HepG2 (cell line): ENCODE data around the gene EIF4A3. TPM values are rescaled to one million over a fixed set of nuclear protein-coding genes. Genes with fewer than 3 reads are reported as not detected.

Experiments used
- ATAC-seq: fragments of 200-7000 bp; cut with Tn5 transposase; 3 replicates; pipeline ENCODE4 v1.9.1; 2020; ENCODE audit warnings: mild to moderate bottlenecking, moderate library complexity
- BruUV-seq: library from RNA; stranded (reverse); fragments of 400-500 nt; replicated peaks from 2 replicates; lab custom pipeline; 2021; lab: Mats Ljungman, UMichigan
- CTCF ChIA-PET: fragments of 300-600 bp; formaldehyde crosslinking; extraction: SDS; loops from one replicate; lab custom pipeline; 2021; ENCODE audit warnings: low total read pairs, inconsistent platforms, low intra/inter-chr PET ratio; lab: Yijun Ruan, JAX
- POLR2A ChIA-PET: fragments of 350-600 bp; sonication (Branson Sonifier 250); formaldehyde crosslinking; loops from one replicate; lab custom pipeline; 2020; ENCODE audit warnings: antibody characterized with exemption, inconsistent platforms; lab: Yijun Ruan, JAX
- DNase-seq: peaks from one replicate; pipeline ENCODE4 v3.0.0-alpha.2; 2015; ENCODE audit warnings: low spot score
- FAIRE-seq: peaks from 3 replicates; lab custom pipeline; 2011; peaks lifted over from hg19 to GRCh38; lab: Jason Lieb, UNC
- H2AFZ ChIP-seq: one replicate; pipeline ENCODE4 v1.6.1; 2011; ENCODE audit warnings: low read length, inconsistent platforms
- H3K27ac ChIP-seq: fragments of 300-600 bp; 3 replicates; pipeline ENCODE4 v1.8.0; 2011; ENCODE audit warnings: mixed run types, mild to moderate bottlenecking, mixed read lengths, low read length, inconsistent platforms; ENCODE audit not compliant: insufficient read depth; ENCODE audit errors: extremely low read length
- H3K27me3 ChIP-seq, 2 experiments: fragments of 200-600 bp in 1 of 2; 2 replicates in 1 of 2; 3 replicates in 1 of 2; pipeline versions ENCODE4 v1.6.0 to v1.8.0; 2011; ENCODE audit warnings: low read length in 2 of 2, mild to moderate bottlenecking in 2 of 2, moderate library complexity in 2 of 2, inconsistent platforms in 1 of 2; ENCODE audit not compliant: insufficient read depth in 2 of 2, control insufficient read depth in 1 of 2
- H3K36me3 ChIP-seq, 2 experiments: fragments of 200-600 bp in 1 of 2; replicated peaks in 1 of 2; 2 replicates in 1 of 2; 3 replicates in 1 of 2; pipeline versions ENCODE4 v1.5.1 to v1.8.0; 2011; ENCODE audit warnings: low read length in 2 of 2, inconsistent platforms in 1 of 2; ENCODE audit not compliant: insufficient read depth in 2 of 2, control insufficient read depth in 1 of 2
- H3K4me1 ChIP-seq: 2 replicates; pipeline ENCODE4 v1.5.1; 2012; ENCODE audit warnings: low read length, inconsistent platforms; ENCODE audit not compliant: insufficient read depth
- H3K4me2 ChIP-seq: 2 replicates; pipeline ENCODE4 v1.6.0; 2011; ENCODE audit warnings: low read depth, low read length, inconsistent platforms
- H3K4me3 ChIP-seq, 3 experiments: fragments of 200-600 bp in 1 of 3; sonication (generic), shearing (Covaris generic) in 1 of 3; replicated peaks in 1 of 3; 2 replicates each; pipeline ENCODE4 v1.5.1; 2011 to 2016; ENCODE audit warnings: low read length in 3 of 3, inconsistent platforms in 2 of 3, low read depth in 2 of 3, mild to moderate bottlenecking in 2 of 3, control low read depth in 1 of 3, mixed read lengths in 1 of 3; ENCODE audit not compliant: insufficient read depth in 1 of 3
- H3K79me2 ChIP-seq: one replicate; pipeline ENCODE4 v1.6.1; 2011; ENCODE audit warnings: low read length, inconsistent platforms; ENCODE audit not compliant: insufficient read depth
- H3K9ac ChIP-seq: 2 replicates; pipeline ENCODE4 v1.6.0; 2011; ENCODE audit warnings: mild to moderate bottlenecking, low read depth, low read length, inconsistent platforms; ENCODE audit not compliant: insufficient read depth
- H3K9me3 ChIP-seq: 2 replicates; pipeline ENCODE4 v1.5.1; 2012; ENCODE audit warnings: mild to moderate bottlenecking, low read length
- H4K20me1 ChIP-seq: 2 replicates; pipeline ENCODE4 v1.6.0; 2011; ENCODE audit warnings: inconsistent platforms, mild to moderate bottlenecking, low read length, moderate library complexity; ENCODE audit not compliant: insufficient read depth
- CENPT ChIP-seq: sonication (generic); formaldehyde crosslinking; IDR thresholded peaks from 2 replicates; pipeline ENCODE4 v1.8.0; 2022; ENCODE audit warnings: low read depth, mild to moderate bottlenecking, moderate library complexity, missing genetic modification reagents
- CREB1 ChIP-seq, 2 experiments: fragments of 450-650 bp in 1 of 2; IDR thresholded peaks; 2 replicates each; pipeline ENCODE4 v1.6.1; 2016 to 2017; ENCODE audit warnings: control low read depth in 1 of 2, mild to moderate bottlenecking in 1 of 2, missing compliant biosample characterization in 1 of 2, missing genetic modification characterization in 1 of 2
- CREM ChIP-seq, 2 experiments: sonication (generic) in 1 of 2; formaldehyde crosslinking in 1 of 2; IDR thresholded peaks; 2 replicates each; pipeline versions ENCODE4 v1.4.0 to v1.6.1; 2016 to 2020; ENCODE audit warnings: antibody characterized with exemption in 1 of 2, mild to moderate bottlenecking in 1 of 2, missing genetic modification reagents in 1 of 2
- FOXA1 ChIP-seq, 2 experiments: fragments of 450-650 bp in 1 of 2; sonication (generic) in 1 of 2; formaldehyde crosslinking in 1 of 2; IDR thresholded peaks; 2 replicates each; pipeline versions ENCODE4 v1.4.0 to v1.6.1; 2016 to 2020; ENCODE audit warnings: missing genetic modification reagents in 1 of 2
- GATAD1 ChIP-seq: IDR thresholded peaks from 2 replicates; pipeline ENCODE4 v1.6.1; 2016; ENCODE audit warnings: missing genetic modification reagents, missing compliant biosample characterization
- HNRNPL ChIP-seq: fragments of 200-400 bp; formaldehyde crosslinking; IDR thresholded peaks from 2 replicates; pipeline ENCODE4 v1.6.1; 2017; ENCODE audit warnings: mild to moderate bottlenecking, low read depth, low read length
- MTA1 ChIP-seq: sonication (generic); formaldehyde crosslinking; IDR thresholded peaks from 2 replicates; pipeline ENCODE4 v1.4.0; 2020; ENCODE audit warnings: missing genetic modification reagents, mild to moderate bottlenecking, borderline replicate concordance
- PATZ1 ChIP-seq: sonication (generic); formaldehyde crosslinking; IDR thresholded peaks from 2 replicates; pipeline ENCODE4 v1.4.0; 2020; ENCODE audit warnings: missing genetic modification reagents
- SRSF9 ChIP-seq: fragments of 200-400 bp; formaldehyde crosslinking; IDR thresholded peaks from 2 replicates; pipeline ENCODE4 v1.6.1; 2018; ENCODE audit warnings: borderline replicate concordance, mild to moderate bottlenecking, low read depth, low read length; ENCODE audit not compliant: insufficient read depth, poor library complexity, severe bottlenecking
- YEATS2 ChIP-seq: sonication (generic); formaldehyde crosslinking; IDR thresholded peaks from 2 replicates; pipeline ENCODE4 v1.4.0; 2020; ENCODE audit warnings: missing genetic modification reagents, borderline replicate concordance
- ZBTB4 ChIP-seq: sonication (generic); formaldehyde crosslinking; IDR thresholded peaks from 2 replicates; pipeline ENCODE4 v1.4.0; 2020; ENCODE audit warnings: missing genetic modification reagents, mild to moderate bottlenecking, borderline replicate concordance
- ZNF543 ChIP-seq: sonication (generic); formaldehyde crosslinking; IDR thresholded peaks from 2 replicates; pipeline ENCODE4 v1.4.0; 2020; ENCODE audit warnings: mild to moderate bottlenecking, missing genetic modification reagents
- ZNF674 ChIP-seq: sonication (generic); formaldehyde crosslinking; IDR thresholded peaks from 2 replicates; pipeline ENCODE4 v1.5.0; 2020; ENCODE audit warnings: low read depth, mild to moderate bottlenecking, missing genetic modification reagents
- ZNF766 ChIP-seq: sonication (generic); formaldehyde crosslinking; IDR thresholded peaks from 2 replicates; pipeline ENCODE4 v1.5.0; 2020; ENCODE audit warnings: missing genetic modification reagents, borderline replicate concordance
- ZNF776 ChIP-seq: sonication (generic); formaldehyde crosslinking; IDR thresholded peaks from 2 replicates; pipeline ENCODE4 v1.4.0; 2020; ENCODE audit warnings: mild to moderate bottlenecking, missing genetic modification reagents
- WGBS: methylation state at CpG from one replicate; pipeline ENCODE4 v1.1.6; 2017; ENCODE audit warnings: low lambda C conversion rate; 5-methylcytosine and 5-hydroxymethylcytosine counted together
- in situ Hi-C: cut with HindIII; loops from 2 replicates; pipeline ENCODE4 v1.10.0; 2017; ENCODE audit warnings: low pct_unique_long_range_greater_than_20kb; ENCODE audit not compliant: extremely low pct_ligation_motif_present
- intact Hi-C: fragments of 100-400 bp; cut with micrococcal nuclease; formaldehyde crosslinking; loops from one replicate; pipeline ENCODE4 v1.10.0; 2022; ENCODE audit not compliant: unreplicated experiment
- polyA plus RNA-seq, 8 experiments: library from polyadenylated mRNA; depleted of rRNA in 3 of 8; stranded (reverse) in 7 of 8; unstranded in 1 of 8; fragments of >200 nt; fragmentation: Illumina TruSeq in 4 of 8; extraction: Trizol in 4 of 8; gene quantifications; 2 replicates each; pipeline versions ENCODE4 v1.2.1 to v1.2.3, GENCODE V29; 2011 to 2016; ENCODE audit warnings: low read depth in 4 of 8, missing spikeins in 1 of 8, mixed read lengths in 1 of 8; ENCODE audit not compliant: insufficient read depth in 1 of 8
- total RNA-seq, 5 experiments: library from RNA; depleted of rRNA; stranded (reverse); fragments of >200 nt; fragmentation: Illumina TruSeq; extraction: Trizol; gene quantifications; 2 replicates each; pipeline ENCODE4 v1.2.3, GENCODE V29; 2016; ENCODE audit warnings: low read depth in 1 of 5

Gene EIF4A3
- total and polyA plus RNA-seq, 2 of the 13 experiments (the other 11 are each of a cell fraction or from before 2014, with no cell fraction given): 145 to 187 TPM

DNA sequence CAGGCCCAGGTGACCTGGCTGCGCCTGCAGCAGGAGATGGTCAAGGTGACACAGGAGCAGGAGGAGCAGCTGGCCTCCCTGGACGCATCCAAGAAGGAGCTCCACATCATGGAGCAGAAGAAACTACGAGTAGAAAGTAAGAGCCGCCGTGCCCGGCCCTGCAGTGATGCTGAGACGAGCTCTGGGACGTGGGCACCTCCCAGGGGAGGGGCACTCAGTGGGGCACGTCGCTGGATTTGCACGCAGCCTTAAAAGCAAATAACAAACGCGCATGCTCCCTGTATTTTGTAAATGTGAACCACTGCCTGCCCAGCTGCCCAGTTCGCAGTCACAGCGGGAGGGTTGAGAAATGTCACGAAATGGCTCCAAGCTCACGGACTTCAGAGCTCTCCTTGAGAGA lies 60.8 kb downstream of the EIF4A3 start:
- CTCF ChIA-PET: no interaction called here
- Histone ChIP-seq H3K4me2 (peak overlapping the region; percentile 75), H3K9ac (no peak overlapping the region), H3K27me3 (peaks cover 11 to 64% of the 10 kb centered on the region in 2 experiments), H3K9me3 (no peaks in the 10 kb centered on the region), H4K20me1 (no peaks in the 10 kb centered on the region), H3K79me2 (no peaks in the 10 kb centered on the region), H3K4me3 (peak overlapping the region in 2 of 3 experiments; percentile 10 to 63; a peak in 2 of 6 replicates), H3K36me3 (no peaks in the 10 kb centered on the region), H3K27ac (no peak overlapping the region), H3K4me1 (peaks cover 22% of the 10 kb centered on the region), H2AFZ (no peak overlapping the region)
- intact Hi-C loops: no loop called here
- 24% methylated on average over 11 of the region's 17 CpGs for WGBS
- BruUV-seq: no TSS peak
- FAIRE-seq (no peak), DNase-seq (peak; percentile 55), ATAC-seq (peak; percentile 9)
- TF ChIP-seq HNRNPL: 0 out of 2 replicates have a peak, but pooled peaks have one; percentile 53
- peak; percentile 46; the same call in 1 of the 2 replicates for TF ChIP-seq GATAD1 (CRISPR knock-in tag)
- TF ChIP-seq PATZ1 (CRISPR knock-in tag): peak; percentile 43; the same call in 1 of the 2 replicates
- TF ChIP-seq ZBTB4 (CRISPR knock-in tag): no peak
- no peak for TF ChIP-seq ZNF674 (CRISPR knock-in tag)
- TF ChIP-seq ZNF543: peak; percentile 46; the same call in 1 of the 2 replicates
- no peak for TF ChIP-seq ZNF776 (CRISPR knock-in tag)
- peak; percentile 36; the same call in 1 of the 2 replicates for TF ChIP-seq CREB1 (IDR thresholded peaks at IDR 0.05)
- TF ChIP-seq CREB1 (CRISPR knock-in tag; IDR thresholded peaks at IDR 0.05): peak; percentile 69
- TF ChIP-seq CREM (IDR thresholded peaks at IDR 0.05): peak; percentile 72
- no peak for TF ChIP-seq CREM (CRISPR knock-in tag; IDR thresholded peaks at IDR 0.05)
- peak; percentile 35; the same call in 1 of the 2 replicates for TF ChIP-seq YEATS2 (CRISPR knock-in tag)
- 0 out of 2 replicates have a peak, but pooled peaks have one; percentile 33 for TF ChIP-seq MTA1
- 0 out of 2 replicates have a peak, but pooled peaks have one; percentile 32 for TF ChIP-seq ZNF766 (CRISPR knock-in tag)
- TF ChIP-seq CENPT: no peak
- no peak for TF ChIP-seq FOXA1 (IDR thresholded peaks at IDR 0.05)
- peak; percentile 56; the same call in 1 of the 2 replicates for TF ChIP-seq FOXA1 (CRISPR knock-in tag; IDR thresholded peaks at IDR 0.05)
- no peak for TF ChIP-seq SRSF9
- in situ Hi-C loops: no loop called here
- POLR2A ChIA-PET: interaction anchor here (1.6 to 2.6 kb wide), 2 partner anchors 9 to 15 kb away, joined by 3 to 13 read pairs; partner anchors contain the start of gene GAA
